Aorta (tissue), 5 donors: ENCODE results near the gene RSBN1. TPM values are rescaled to one million over a fixed set of nuclear protein-coding genes. Genes with fewer than 3 reads are reported as not detected.
"Not testable (repeated sequence)": the region's sequence is repeated elsewhere in the genome, so short reads cannot be mapped to it uniquely, and the experiment has no call there.

Experiments used
- ATAC-seq: fragments of 200-7000 bp; cut with Tn5 transposase; one replicate; pipeline ENCODE4 v1.9.1; 2022; ENCODE audit warnings: moderate library complexity; ENCODE audit not compliant: low FRiP score
- DNase-seq, 2 donors: peaks; one replicate each; pipeline ENCODE4 v3.0.0-alpha.2; 2020
- H3K27ac ChIP-seq, 2 donors: one replicate each; pipeline ENCODE4 v1.5.1; 2013; ENCODE audit warnings: low read length in 2 of 2, mild to moderate bottlenecking in 2 of 2, moderate library complexity in 2 of 2, control low read depth in 1 of 2, inconsistent platforms in 1 of 2, low read depth in 1 of 2
- H3K27me3 ChIP-seq, 2 donors: one replicate each; pipeline ENCODE4 v1.6.1; 2013; ENCODE audit warnings: control low read depth in 1 of 2, low read length in 1 of 2, mild to moderate bottlenecking in 1 of 2, moderate library complexity in 1 of 2; ENCODE audit not compliant: insufficient read depth in 2 of 2, control insufficient read depth in 1 of 2
- H3K36me3 ChIP-seq, 2 donors: one replicate each; pipeline ENCODE4 v1.6.1; 2013; ENCODE audit warnings: control low read depth in 1 of 2, low read length in 1 of 2, mild to moderate bottlenecking in 1 of 2; ENCODE audit not compliant: insufficient read depth in 2 of 2, control insufficient read depth in 1 of 2
- H3K4me1 ChIP-seq, 2 donors: one replicate each; pipeline ENCODE4 v1.6.1; 2013; ENCODE audit warnings: low read length in 2 of 2, control low read depth in 1 of 2, mild to moderate bottlenecking in 1 of 2, moderate library complexity in 1 of 2; ENCODE audit not compliant: insufficient read depth in 2 of 2, control insufficient read depth in 1 of 2
- H3K4me3 ChIP-seq, 2 donors: one replicate each; pipeline ENCODE4 v1.5.1; 2013; ENCODE audit warnings: low read length in 2 of 2, control low read depth in 1 of 2, mild to moderate bottlenecking in 1 of 2
- H3K9me3 ChIP-seq: one replicate; pipeline ENCODE4 v1.6.1; 2013; ENCODE audit warnings: mild to moderate bottlenecking, low read length; ENCODE audit not compliant: control insufficient read depth
- WGBS, 2 donors: extraction: QIAGEN DNeasy Blood & Tissue Kit; methylation state at CpG; one replicate each; pipeline ENCODE4 v1.1.7; 2013; 5-methylcytosine and 5-hydroxymethylcytosine counted together
- intact Hi-C, 2 donors: fragments of 100-400 bp; cut with DNase I; formaldehyde crosslinking; loops; one replicate each; pipeline versions ENCODE4 v1.14.2 to v1.15.0; 2022
- polyA plus RNA-seq, 2 donors: library from polyadenylated mRNA; stranded (reverse); fragments of 200-250 nt; gene quantifications; one replicate each; pipeline ENCODE4 v1.2.3, GENCODE V29; 2013
- total RNA-seq, 2 donors: library from RNA; stranded (reverse); fragmentation: NEBNext Ultra II Directional; extraction: Animal tissue kit (Norgen Biotek cat#: 25700); gene quantifications; one replicate each; pipeline ENCODE4 v1.2.1, GENCODE V29; 2021
- donor health status: healthy with polysubstance abuse.
- donor health status: Bipolar disorder and iron deficiency.
- donor health status: DM: no; HTN: no; CAD: no.
- donor health status: DM: no; HTN: no; CAD: no.
- donor health status: DM: yes; HTN: yes; CAD: no.

The RSBN1 gene
- total and polyA plus RNA-seq, 4 donors: 3.6 to 22.5 (median 11.1) TPM

DNA sequence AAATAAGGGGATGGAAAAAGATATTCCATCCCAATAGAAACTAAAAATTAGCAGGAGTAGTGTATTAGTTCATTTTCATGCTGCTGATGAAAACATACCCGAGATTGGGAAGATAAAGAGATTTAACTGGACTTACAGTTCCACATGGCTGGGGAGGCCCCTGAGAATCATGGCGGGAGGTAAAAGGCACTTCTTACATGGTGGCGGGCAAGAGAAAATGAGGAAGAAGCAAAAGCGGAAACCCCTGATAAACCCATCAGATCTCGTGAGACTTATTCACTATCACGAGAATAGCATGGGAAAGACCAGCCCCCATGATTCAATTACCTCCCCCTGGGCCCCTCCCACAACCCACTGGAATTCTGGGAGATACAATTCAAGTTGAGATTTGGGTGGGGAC lies 94.8 kb downstream of the RSBN1 start:
- not testable (repeated sequence) for H3K27me3 ChIP-seq

DNA sequence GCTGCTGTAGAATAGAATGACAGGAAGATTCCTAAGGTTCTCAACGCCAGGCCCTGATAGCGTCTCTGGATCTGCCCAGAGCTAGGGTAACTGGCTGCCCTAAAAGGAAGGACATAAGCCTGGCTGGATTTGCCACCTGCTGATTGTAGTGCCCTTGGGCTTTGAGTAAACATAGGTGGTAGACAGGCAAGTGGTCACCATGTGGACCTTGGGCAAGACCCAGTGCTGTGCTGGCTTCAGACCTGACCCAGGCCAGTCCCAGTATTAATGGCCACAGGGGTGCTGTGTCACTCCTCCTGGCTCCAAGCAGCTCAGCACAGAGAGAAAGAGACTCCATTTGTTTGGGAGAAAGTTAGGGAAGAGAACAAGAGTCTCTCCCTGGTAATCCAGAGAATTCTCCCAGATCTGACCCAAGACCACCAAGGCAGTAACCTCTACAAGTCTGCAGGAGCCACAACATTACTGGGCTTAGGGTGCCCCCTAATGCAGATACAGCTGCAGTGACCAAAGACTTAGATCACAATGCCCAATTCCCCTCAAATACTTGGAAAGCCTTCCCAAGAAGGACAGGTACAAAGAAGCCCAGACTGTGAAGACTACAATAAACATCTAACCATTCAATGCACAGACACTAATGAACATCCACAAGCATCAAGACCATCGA lies 97.5 kb downstream of the RSBN1 start:
- ATAC-seq: no peak
- Histone ChIP-seq H3K36me3 (peaks cover 2 to 5% of the 10 kb centered on the region in 2 donors), H3K9me3 (no peaks in the 10 kb centered on the region), H3K27ac (no peak overlapping the region), H3K4me1 (peaks cover 0 to 1% of the 10 kb centered on the region in 2 donors), H3K27me3 (no peaks in the 10 kb centered on the region), H3K4me3 (no peak overlapping the region)
- no peak for DNase-seq
- intact Hi-C loops: no loop called here
- WGBS, 2 donors: 95% methylated on average over 3 of the region's 3 CpGs

More for the DNA sequence above, 94.8 kb downstream of the RSBN1 start:
- H3K27ac ChIP-seq, H3K4me3 ChIP-seq, H3K36me3 ChIP-seq, ATAC-seq, DNase-seq, intact Hi-C loops, H3K9me3 ChIP-seq, H3K4me1 ChIP-seq: not testable (repeated sequence)
- WGBS, 2 donors: 97 to 99% methylated on average over 6 of the region's 6 CpGs

Other genes with a start within 250 kb of the RSBN1 start
- 10 to 100 TPM; 15.0 to 26.3 TPM for gene PHTF1, start 53.0 kb downstream of the RSBN1 start, total RNA-seq
- gene PHTF1, start 53.0 kb downstream of the RSBN1 start, polyA plus RNA-seq: 1 to 10 TPM; 2.8 to 8.7 TPM
- gene PTPN22, start 59.2 kb upstream of the RSBN1 start, total RNA-seq: 1 to 10 TPM; 4.7 to 6.7 TPM
- under 1 TPM; 0.50 to 0.59 TPM for gene PTPN22, start 59.2 kb upstream of the RSBN1 start, polyA plus RNA-seq
- gene BCL2L15, start 75.1 kb upstream of the RSBN1 start, total RNA-seq: 1 to 10 TPM in 1 of 2 donors, under 1 TPM in 1; 0.36 to 2.2 TPM
- gene BCL2L15, start 75.1 kb upstream of the RSBN1 start, polyA plus RNA-seq: 10 to 100 TPM in 1 of 2 donors, under 1 TPM in 1; 0.38 to 36.1 TPM
- 10 to 100 TPM; 15.7 to 24.8 TPM for gene AP4B1, start 92.3 kb upstream of the RSBN1 start, total RNA-seq
- 10 to 100 TPM in 1 of 2 donors, 1 to 10 TPM in 1; 8.5 to 35.4 TPM for gene AP4B1, start 92.3 kb upstream of the RSBN1 start, polyA plus RNA-seq
- 1 to 10 TPM; 4.2 to 6.3 TPM for gene DCLRE1B, start 92.8 kb upstream of the RSBN1 start, total RNA-seq
- 1 to 10 TPM; 1.9 to 2.6 TPM for gene DCLRE1B, start 92.8 kb upstream of the RSBN1 start, polyA plus RNA-seq
- gene HIPK1, start 116.8 kb upstream of the RSBN1 start, total RNA-seq: 10 to 100 TPM; 71.1 to 75.3 TPM
- 10 to 100 TPM; 14.9 to 19.7 TPM for gene HIPK1, start 116.8 kb upstream of the RSBN1 start, polyA plus RNA-seq
- gene OLFML3, start 167.0 kb upstream of the RSBN1 start, total RNA-seq: 10 to 100 TPM; 19.8 to 96.1 TPM
- gene OLFML3, start 167.0 kb upstream of the RSBN1 start, polyA plus RNA-seq: 10 to 100 TPM; 17.3 to 20.4 TPM